Prostate gland (tissue), 2 donors: Measurements from ENCODE around the gene SLC44A5.

Source experiments
- CTCF ChIP-seq, 4 experiments: fragments of 200-600 bp in 2 of 4; fragments of 450-650 bp in 2 of 4; sonication (generic) in 2 of 4; IDR thresholded peaks; 1 replicate in 3 of 4; 2 replicates in 1 of 4; pipeline ENCODE4 v1.5.1; 2016 to 2019; ENCODE audit warnings: antibody characterized with exemption in 4 of 4, mild to moderate bottlenecking in 2 of 4, moderate library complexity in 2 of 4
- POLR2A ChIP-seq: fragments of 450-650 bp; IDR thresholded peaks from one replicate; pipeline ENCODE4 v1.6.1; 2016; ENCODE audit warnings: antibody characterized with exemption, mild to moderate bottlenecking
- POLR2AphosphoS5 ChIP-seq: sonication (generic); formaldehyde crosslinking; IDR thresholded peaks from one replicate; pipeline ENCODE4 v1.6.1; 2017; ENCODE audit warnings: antibody characterized with exemption

DNA sequence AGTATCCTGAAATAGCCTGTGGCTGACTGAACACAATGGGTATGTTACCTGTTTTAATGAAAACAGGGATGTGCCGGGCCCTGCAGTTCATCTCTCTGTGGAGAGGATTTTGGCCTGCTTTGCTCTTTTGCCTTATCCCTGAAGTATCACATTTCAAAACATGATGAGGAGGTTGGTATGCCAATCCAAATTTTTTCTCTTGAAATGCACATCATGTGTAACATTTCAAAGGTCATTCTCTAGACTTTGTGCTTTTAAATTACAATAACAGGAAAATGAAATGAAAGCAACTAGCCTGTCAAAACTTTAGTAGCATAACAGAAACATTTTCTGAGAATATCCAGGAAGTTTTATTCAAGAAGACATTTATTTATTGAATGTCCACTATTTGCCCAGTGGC is 118.9 kb downstream of the SLC44A5 start:
- no peak for TF ChIP-seq CTCF (IDR thresholded peaks at IDR 0.05)
- TF ChIP-seq POLR2A, result no peak
- TF ChIP-seq POLR2AphosphoS5, result no peak
